Activated CD8-positive, alpha-beta memory T cell treated with anti-CD3 and anti-CD28 coated beads, Interleukin-2, amount 50 U/mL, for 48 hours (primary cell): ENCODE data around the gene TGM3.

Experiments
- DNase-seq: peaks from one replicate; pipeline ENCODE4 v3.0.0-alpha.2; 2020

Gene TGM3

GRCh38 chr20:2341336-2341735 lies 45.5 kb downstream of the TGM3 start:
- no peak for DNase-seq

GRCh38 chr20:2342243-2342642 lies 46.4 kb downstream of the TGM3 start:
- no peak for DNase-seq

- DNase-seq, result no peak
Observed at GRCh38 chr20:2346188-2346587, 50.4 kb downstream of the TGM3 start.

GRCh38 chr20:2348336-2348735 lies 52.5 kb downstream of the TGM3 start:
- no peak for DNase-seq

GRCh38 chr20:2349801-2350200 lies 54.0 kb downstream of the TGM3 start:
- no peak for DNase-seq

- DNase-seq, result no peak
Observed at GRCh38 chr20:2350606-2351005, 54.8 kb downstream of the TGM3 start.

- DNase-seq, result no peak
Observed at GRCh38 chr20:2353231-2353630, 57.4 kb downstream of the TGM3 start.

GRCh38 chr20:2357114-2357513 lies 61.3 kb downstream of the TGM3 start:
- DNase-seq, result no peak

- DNase-seq, result no peak
Observed at GRCh38 chr20:2358006-2358405, 62.2 kb downstream of the TGM3 start.

GRCh38 chr20:2361035-2361593 lies 65.3 kb downstream of the TGM3 start:
- DNase-seq, result no peak

- DNase-seq, result no peak
Observed at GRCh38 chr20:2363187-2363586, 67.4 kb downstream of the TGM3 start.

GRCh38 chr20:2363587-2363986 lies 67.8 kb downstream of the TGM3 start:
- DNase-seq, result no peak

GRCh38 chr20:2364044-2364443 lies 68.2 kb downstream of the TGM3 start:
- no peak for DNase-seq

GRCh38 chr20:2365091-2365490 lies 69.3 kb downstream of the TGM3 start:
- DNase-seq, result no peak

GRCh38 chr20:2365666-2366065 lies 69.9 kb downstream of the TGM3 start:
- no peak for DNase-seq

- no peak for DNase-seq
Observed at GRCh38 chr20:2368621-2369020, 72.8 kb downstream of the TGM3 start.

- no peak for DNase-seq
Observed at GRCh38 chr20:2373098-2373497, 77.3 kb downstream of the TGM3 start.

- no peak for DNase-seq
Observed at GRCh38 chr20:2374346-2375125, 78.7 kb downstream of the TGM3 start.

- no peak for DNase-seq
Observed at GRCh38 chr20:2378893-2379292, 83.1 kb downstream of the TGM3 start.

- no peak for DNase-seq
Observed at GRCh38 chr20:2379511-2380229, 83.9 kb downstream of the TGM3 start.

- DNase-seq, result no peak
Observed at GRCh38 chr20:2380601-2381000, 84.8 kb downstream of the TGM3 start, which contains the start of gene TGM6. TSS of gene TGM6 (plus strand) at chr20:2380901. CDS start at chr20:2380969, 68 bp downstream.

GRCh38 chr20:2381303-2381702 lies 85.5 kb downstream of the TGM3 start:
- DNase-seq, result no peak

GRCh38 chr20:2382833-2383232 lies 87.0 kb downstream of the TGM3 start:
- DNase-seq, result no peak

- DNase-seq, result peak; percentile 20
Observed at GRCh38 chr20:2385026-2385425, 89.2 kb downstream of the TGM3 start.
